Measurements from ENCODE around the gene PNISR.
"Not testable (repeated sequence)": the region's sequence is repeated elsewhere in the genome, so short reads cannot be mapped to it uniquely, and the experiment has no call there.

The PNISR gene, protein sequence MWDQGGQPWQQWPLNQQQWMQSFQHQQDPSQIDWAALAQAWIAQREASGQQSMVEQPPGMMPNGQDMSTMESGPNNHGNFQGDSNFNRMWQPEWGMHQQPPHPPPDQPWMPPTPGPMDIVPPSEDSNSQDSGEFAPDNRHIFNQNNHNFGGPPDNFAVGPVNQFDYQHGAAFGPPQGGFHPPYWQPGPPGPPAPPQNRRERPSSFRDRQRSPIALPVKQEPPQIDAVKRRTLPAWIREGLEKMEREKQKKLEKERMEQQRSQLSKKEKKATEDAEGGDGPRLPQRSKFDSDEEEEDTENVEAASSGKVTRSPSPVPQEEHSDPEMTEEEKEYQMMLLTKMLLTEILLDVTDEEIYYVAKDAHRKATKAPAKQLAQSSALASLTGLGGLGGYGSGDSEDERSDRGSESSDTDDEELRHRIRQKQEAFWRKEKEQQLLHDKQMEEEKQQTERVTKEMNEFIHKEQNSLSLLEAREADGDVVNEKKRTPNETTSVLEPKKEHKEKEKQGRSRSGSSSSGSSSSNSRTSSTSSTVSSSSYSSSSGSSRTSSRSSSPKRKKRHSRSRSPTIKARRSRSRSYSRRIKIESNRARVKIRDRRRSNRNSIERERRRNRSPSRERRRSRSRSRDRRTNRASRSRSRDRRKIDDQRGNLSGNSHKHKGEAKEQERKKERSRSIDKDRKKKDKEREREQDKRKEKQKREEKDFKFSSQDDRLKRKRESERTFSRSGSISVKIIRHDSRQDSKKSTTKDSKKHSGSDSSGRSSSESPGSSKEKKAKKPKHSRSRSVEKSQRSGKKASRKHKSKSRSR

DNA sequence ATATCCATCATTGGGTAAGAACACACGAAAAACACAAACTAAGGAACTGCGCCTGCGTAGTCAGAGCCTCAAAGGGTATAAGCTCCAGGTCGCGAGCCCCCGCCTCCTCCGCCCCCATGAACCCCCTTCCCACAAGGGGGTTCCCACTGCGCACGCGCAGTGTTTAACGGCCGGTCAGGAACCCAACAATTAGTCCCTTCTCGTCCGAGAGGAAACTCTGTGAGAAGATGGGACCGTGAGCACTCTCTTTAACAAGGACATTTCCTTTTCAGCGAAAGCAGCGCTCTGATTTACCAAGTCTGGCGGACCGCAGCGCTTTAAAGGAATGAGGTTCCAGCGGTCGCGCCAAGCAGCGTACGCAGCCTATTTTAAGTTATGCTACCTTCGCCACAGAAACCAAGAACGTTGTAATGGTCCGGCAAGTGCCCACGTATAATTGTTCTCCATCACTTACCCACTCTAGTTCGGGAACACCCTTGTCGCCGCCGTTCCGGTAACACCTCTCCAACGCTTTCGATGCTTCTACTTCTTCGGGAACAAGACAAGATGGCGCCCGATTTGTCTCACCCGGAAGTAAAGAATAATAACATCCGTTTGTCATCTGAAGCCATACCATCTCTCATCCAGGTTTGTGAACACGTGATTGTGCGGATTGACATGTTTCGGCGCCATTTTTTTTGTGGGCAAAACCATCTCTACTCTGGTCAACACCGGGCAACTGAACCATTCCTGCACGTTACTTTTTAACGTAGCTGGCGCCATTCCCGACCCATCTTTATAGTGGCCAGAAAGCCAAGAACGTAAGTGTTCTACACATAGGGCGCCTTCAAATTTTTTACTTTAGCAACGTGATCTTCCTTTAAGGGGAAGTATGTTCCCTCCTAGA, at the start of gene PNISR:
TSS of gene PNISR (minus strand) at position 548 of the 886 bp plus-strand sequence. CDS start 10,649 bp downstream, outside the sequence.
- peak; percentile 89 for DNase-seq (ENCODE audit: low spot score)

GRCh38 chr6:99473730-99474129, 48.6 kb upstream of the PNISR start:
- no peak for DNase-seq (ENCODE audit: low spot score)

- no peak for DNase-seq (ENCODE audit: low spot score)
These were observed 46.5 kb upstream of the PNISR start for GRCh38 chr6:99471638-99472037.

DNA sequence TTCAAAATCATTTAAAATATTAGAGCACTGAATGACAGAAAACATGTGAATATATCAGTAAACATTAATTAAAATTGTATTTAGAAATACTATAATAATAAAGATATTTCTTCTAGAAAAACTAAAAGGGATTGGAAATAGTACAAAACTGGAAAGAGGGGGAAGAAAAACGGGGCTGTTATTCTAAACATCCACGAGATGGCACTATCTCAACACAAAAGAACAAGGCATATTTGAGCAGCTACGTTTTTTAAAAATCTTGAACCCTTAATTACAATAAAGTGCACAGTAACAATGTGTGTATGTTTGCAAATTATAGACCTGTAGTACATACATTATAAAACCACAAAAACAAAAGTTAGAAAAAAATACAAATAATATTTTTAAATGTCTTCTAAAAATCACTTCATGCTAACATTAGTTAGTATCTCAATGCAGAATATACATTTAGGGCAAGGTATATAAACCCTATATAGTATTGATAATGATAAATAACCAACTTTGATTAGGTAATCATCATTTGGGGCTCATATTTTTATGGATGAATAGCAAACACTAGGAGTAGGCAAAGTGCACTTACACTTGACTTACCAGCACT, 42.5 kb upstream of the PNISR start:
- peak; percentile 25 for DNase-seq (ENCODE audit: low spot score)

DNA sequence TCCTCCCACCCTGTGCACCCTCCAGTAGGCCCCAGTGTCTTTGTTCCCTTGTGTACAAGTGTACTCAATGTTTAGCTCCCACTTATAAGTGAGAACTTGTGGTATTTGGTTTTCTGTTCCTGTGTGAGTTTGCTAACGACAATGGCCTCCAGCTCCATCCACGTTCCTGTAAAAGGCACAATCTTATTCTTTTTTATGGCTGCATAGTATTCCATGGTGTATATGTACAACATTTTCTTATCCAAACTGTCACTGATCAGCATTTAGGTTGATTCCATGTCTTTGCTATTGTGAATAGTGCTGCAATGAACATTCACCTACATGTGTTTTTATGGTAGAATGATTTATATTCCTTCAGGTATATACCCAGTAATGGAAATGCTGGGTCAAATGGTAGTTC, 34.0 kb upstream of the PNISR start:
- not testable (repeated sequence) for DNase-seq (ENCODE audit: low spot score)

- peak; percentile 21 for DNase-seq (ENCODE audit: low spot score)
These were observed 33.2 kb upstream of the PNISR start for GRCh38 chr6:99458319-99458718.

- DNase-seq (ENCODE audit: low spot score), result no peak
These were observed 21.0 kb upstream of the PNISR start for GRCh38 chr6:99446076-99446475.

GRCh38 chr6:99434702-99435530, 9.8 kb upstream of the PNISR start:
- DNase-seq (ENCODE audit: low spot score), result peak; percentile 15

- no peak for DNase-seq (ENCODE audit: low spot score)
These were observed 7.8 kb upstream of the PNISR start for GRCh38 chr6:99432877-99433276.

GRCh38 chr6:99431901-99432300, 6.8 kb upstream of the PNISR start:
- DNase-seq (ENCODE audit: low spot score), result no peak

- no peak for DNase-seq (ENCODE audit: low spot score)
These were observed 2.9 kb upstream of the PNISR start for GRCh38 chr6:99427988-99428387.

DNA sequence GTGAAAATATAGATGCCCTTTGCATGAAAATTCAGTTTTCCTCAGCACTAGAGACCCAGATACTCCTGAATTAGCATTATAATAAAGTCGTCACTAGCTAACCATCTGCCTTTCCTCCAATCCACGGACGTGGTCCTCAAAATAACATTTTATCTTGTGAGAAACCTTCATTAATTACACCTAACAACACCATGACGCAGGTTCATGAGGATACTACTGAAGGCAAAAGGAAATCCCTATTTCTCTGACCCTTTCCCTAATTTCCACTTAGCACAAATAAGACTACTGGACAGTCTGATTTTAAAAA, 1.3 kb upstream of the PNISR start:
- no peak for DNase-seq (ENCODE audit: low spot score)

DNA sequence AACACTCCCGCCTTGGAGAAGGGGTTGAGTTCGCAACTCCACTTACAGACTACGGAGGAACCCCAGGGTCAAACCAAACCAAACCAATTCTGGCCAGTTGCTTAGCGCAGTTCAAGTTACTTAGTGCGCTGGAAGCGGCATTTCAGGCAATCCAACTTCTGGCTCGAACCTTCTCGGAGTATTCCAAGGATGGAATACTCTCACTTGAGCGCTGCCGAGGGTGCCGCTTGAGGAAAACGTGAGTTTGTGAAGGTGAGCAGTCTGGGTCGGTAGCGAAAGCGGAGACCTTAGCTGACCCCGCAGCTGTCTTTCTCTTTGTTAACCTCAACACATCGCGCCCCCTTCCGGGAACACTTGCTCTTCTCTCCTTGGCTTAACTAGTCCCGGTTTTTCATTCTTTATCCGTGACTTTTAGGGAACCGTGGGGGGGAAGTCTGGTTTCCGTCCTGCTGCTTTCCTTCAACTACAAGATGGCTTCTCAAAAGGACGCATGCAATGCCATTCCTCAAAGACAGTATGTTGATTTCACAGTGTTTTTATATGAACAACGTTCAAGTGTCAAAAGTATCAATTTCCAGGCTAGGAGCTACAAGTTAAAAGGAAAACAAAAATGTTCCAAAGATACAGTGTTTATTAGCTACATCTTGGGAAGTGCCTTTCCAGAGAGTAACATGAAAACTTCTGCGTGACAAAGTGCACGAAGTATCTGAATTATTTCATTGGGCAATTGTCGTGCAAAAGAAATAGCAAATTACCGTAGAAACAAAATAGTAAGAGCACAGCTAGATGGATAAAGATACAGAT, 741 bp upstream of the PNISR start:
- DNase-seq (ENCODE audit: low spot score), result peak; percentile 75

GRCh38 chr6:99424022-99424421, 1.1 kb downstream of the PNISR start:
- no peak for DNase-seq (ENCODE audit: low spot score)

- no peak for DNase-seq (ENCODE audit: low spot score)
These were observed 2.2 kb downstream of the PNISR start for GRCh38 chr6:99422912-99423311.

- no peak for DNase-seq (ENCODE audit: low spot score)
These were observed 8.0 kb downstream of the PNISR start for GRCh38 chr6:99416892-99417767.

- no peak for DNase-seq (ENCODE audit: low spot score)
These were observed 8.9 kb downstream of the PNISR start for GRCh38 chr6:99416226-99416625.

DNA sequence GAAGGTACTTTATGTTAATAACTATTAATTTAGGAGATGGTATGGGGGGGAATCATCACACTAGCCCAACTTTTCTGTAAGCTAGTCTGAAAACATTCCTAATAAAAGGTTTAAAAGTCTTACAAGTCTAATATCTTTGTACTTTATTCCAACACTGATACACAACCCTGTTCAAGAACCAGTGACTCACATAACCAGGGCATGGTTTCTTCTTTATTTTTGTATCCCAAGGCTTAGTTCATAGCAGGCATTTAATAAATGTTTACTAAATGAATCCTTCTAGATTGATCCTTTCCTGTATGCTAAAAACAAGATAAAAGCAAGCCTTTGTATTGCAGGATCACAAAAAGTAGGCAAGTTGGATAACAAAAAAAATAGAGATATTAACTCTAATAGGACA, 9.7 kb downstream of the PNISR start:
- no peak for DNase-seq (ENCODE audit: low spot score)

GRCh38 chr6:99412065-99412464, 13.0 kb downstream of the PNISR start:
- no peak for DNase-seq (ENCODE audit: low spot score)
